Measurements from ENCODE around the gene MRPL43. TPM values are rescaled to one million over a fixed set of nuclear protein-coding genes. Genes with fewer than 3 reads are reported as not detected.

The MRPL43 gene
- total RNA-seq, 2 experiments from 2014 or later: 45.0 to 47.3 TPM

DNA sequence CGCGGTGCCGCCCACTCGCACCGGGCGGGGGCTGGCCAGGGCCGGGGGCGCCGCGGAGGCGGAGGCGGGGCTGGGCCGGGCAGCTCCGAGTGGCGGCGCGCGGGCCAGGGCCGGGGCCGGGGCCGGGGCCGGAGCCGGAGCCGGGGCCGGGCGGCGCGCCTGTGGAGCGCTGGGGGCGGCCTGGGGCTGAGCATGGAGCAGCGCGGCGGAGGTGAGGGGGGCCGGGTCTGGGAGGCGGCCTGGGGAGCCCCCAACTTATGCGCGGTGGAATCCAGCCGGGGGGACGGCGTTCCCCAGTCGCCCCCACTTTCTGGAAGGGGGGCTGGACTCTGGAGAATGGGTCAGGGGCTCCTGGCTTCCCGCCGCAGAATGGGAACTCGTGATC, 12.4 kb upstream of the MRPL43 start, which contains the start of gene LZTS2:
LZTS2 (plus strand) TSS at position 67 of the 385 bp plus-strand sequence. CDS start 2,731 bp downstream, outside the sequence.
- Mint-ChIP-seq H3K27ac (peak within 1 kb of the TSS; percentile 82), H3K36me3 (ENCODE audit: low read depth) (peaks cover 1% of the 10 kb centered on the region), H3K4me1 (ENCODE audit: low read depth) (peaks cover 16% of the 10 kb centered on the region), H3K4me3 (peak within 1 kb of the TSS; percentile 84), H3K9me3 (no peaks in the 10 kb centered on the region), H3K27me3 (ENCODE audit: low read depth) (no peaks in the 10 kb centered on the region)
- intact Hi-C loops (cut with micrococcal nuclease): loop anchor here (1.0 to 5.0 kb wide), 3 partner anchors 15 to 627 kb away; partner anchors contain the start of gene HIF1AN
- CTCF ChIA-PET: interaction anchor here (0.8 to 6.4 kb wide), 5 partner anchors 11 to 96 kb away, joined by 3 to 94 read pairs (median 5); partner anchors contain the start of genes MRPL43 and TWNK
- no peak for DNase-seq

GRCh38 chr10:100998991-100999741, 11.9 kb upstream of the MRPL43 start:
- H3K4me3 Mint-ChIP-seq: peak overlapping the region; percentile 84
- H3K9me3 Mint-ChIP-seq: no peaks in the 10 kb centered on the region
- H3K27me3 Mint-ChIP-seq (ENCODE audit: low read depth): no peaks in the 10 kb centered on the region
- intact Hi-C loops (cut with micrococcal nuclease): loop anchor here (1.0 to 5.0 kb wide), 4 partner anchors 15 to 627 kb away; partner anchors contain the start of genes HIF1AN, PDZD7 and SFXN3
- peak; percentile 73 for DNase-seq
- H3K4me1 Mint-ChIP-seq (ENCODE audit: low read depth): peaks cover 18% of the 10 kb centered on the region
- CTCF ChIA-PET: interaction anchor here (0.8 to 6.4 kb wide), 10 partner anchors 8 to 96 kb away, joined by 3 to 94 read pairs (median 8); partner anchors contain the start of genes MRPL43, PDZD7, SFXN3 and TWNK
- H3K27ac Mint-ChIP-seq: peak overlapping the region; percentile 82
- peaks cover 5% of the 10 kb centered on the region for H3K36me3 Mint-ChIP-seq (ENCODE audit: low read depth)

- no peaks in the 10 kb centered on the region for H3K27me3 Mint-ChIP-seq (ENCODE audit: low read depth)
- intact Hi-C loops (cut with micrococcal nuclease): loop anchor here (1.0 to 5.0 kb wide), 3 partner anchors 33 to 626 kb away; partner anchors contain the start of genes HIF1AN, PDZD7 and SFXN3
Measured at GRCh38 chr10:100998183-100998990, 11.1 kb upstream of the MRPL43 start.

GRCh38 chr10:100997360-100998182, 10.3 kb upstream of the MRPL43 start:
- Mint-ChIP-seq H3K27ac (peak overlapping the region; percentile 92), H3K9me3 (no peaks in the 10 kb centered on the region), H3K36me3 (ENCODE audit: low read depth) (peaks cover 8% of the 10 kb centered on the region), H3K27me3 (ENCODE audit: low read depth) (no peaks in the 10 kb centered on the region), H3K4me1 (ENCODE audit: low read depth) (peaks cover 18% of the 10 kb centered on the region), H3K4me3 (peak overlapping the region; percentile 84)
- DNase-seq: peak; percentile 74
- intact Hi-C loops (cut with micrococcal nuclease): loop anchor here (1.0 to 5.0 kb wide), 5 partner anchors 10 to 625 kb away; partner anchors contain the start of genes HIF1AN, KAZALD1, MRPL43 and PDZD7
- CTCF ChIA-PET: interaction anchor here (0.6 to 6.4 kb wide), 27 partner anchors 9 to 321 kb away, joined by 3 to 94 read pairs (median 4); partner anchors contain the start of genes MRPL43, PDZD7, SFXN3 and SLF2

More at GRCh38 chr10:100998183-100998990, 11.1 kb upstream of the MRPL43 start:
- CTCF ChIA-PET: interaction anchor here (0.8 to 6.4 kb wide), 22 partner anchors 9 to 101 kb away, joined by 3 to 94 read pairs (median 4); partner anchors contain the start of genes MRPL43, PDZD7, SFXN3 and SLF2
- H3K4me1 Mint-ChIP-seq (ENCODE audit: low read depth): peaks cover 18% of the 10 kb centered on the region
- H3K36me3 Mint-ChIP-seq (ENCODE audit: low read depth): peaks cover 8% of the 10 kb centered on the region
- H3K4me3 Mint-ChIP-seq: peak overlapping the region; percentile 84
- no peaks in the 10 kb centered on the region for H3K9me3 Mint-ChIP-seq
- peak; percentile 71 for DNase-seq
- H3K27ac Mint-ChIP-seq: peak overlapping the region; percentile 82

GRCh38 chr10:100996678-100997359, 9.5 kb upstream of the MRPL43 start:
- H3K4me3 Mint-ChIP-seq: peak overlapping the region; percentile 84
- CTCF ChIA-PET: interaction anchor here (0.6 to 6.4 kb wide), 14 partner anchors 8 to 320 kb away, joined by 3 to 94 read pairs (median 8); partner anchors contain the start of genes MRPL43, PDZD7, SFXN3 and SLF2
- peaks cover 10% of the 10 kb centered on the region for H3K36me3 Mint-ChIP-seq (ENCODE audit: low read depth)
- H3K27ac Mint-ChIP-seq: peak overlapping the region; percentile 92
- intact Hi-C loops (cut with micrococcal nuclease): loop anchor here (1.0 to 5.0 kb wide), 5 partner anchors 10 to 625 kb away; partner anchors contain the start of genes HIF1AN, KAZALD1, MRPL43 and SLF2
- DNase-seq: peak; percentile 48
- H3K27me3 Mint-ChIP-seq (ENCODE audit: low read depth): no peaks in the 10 kb centered on the region
- H3K4me1 Mint-ChIP-seq (ENCODE audit: low read depth): peaks cover 18% of the 10 kb centered on the region
- no peaks in the 10 kb centered on the region for H3K9me3 Mint-ChIP-seq

DNA sequence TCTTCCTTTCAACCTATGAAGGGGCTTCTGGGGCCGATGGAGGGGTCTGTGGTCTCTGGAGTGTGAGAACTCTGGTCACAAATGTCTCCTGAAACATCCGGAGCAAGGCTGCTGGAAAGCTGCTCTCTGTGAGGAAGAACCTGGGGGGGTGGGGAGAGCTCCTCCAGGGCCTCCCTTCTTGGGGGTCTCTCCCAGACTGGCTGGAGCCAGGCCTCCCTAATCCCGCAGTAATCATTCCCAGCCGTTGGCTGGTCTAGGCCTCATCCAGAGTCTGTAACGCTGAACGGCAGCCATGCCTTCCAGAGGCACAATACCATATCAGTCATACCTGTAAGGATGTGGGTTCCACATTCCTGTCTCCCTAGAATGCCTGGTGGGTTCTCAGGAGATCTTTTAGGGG, 7.9 kb upstream of the MRPL43 start:
- H3K4me3 Mint-ChIP-seq: no peak overlapping the region
- no peaks in the 10 kb centered on the region for H3K27me3 Mint-ChIP-seq (ENCODE audit: low read depth)
- CTCF ChIA-PET: interaction anchor here (6.4 kb wide), 1 partner anchor 22 kb away, joined by 94 read pairs; no protein-coding TSS in a partner anchor
- intact Hi-C loops (cut with micrococcal nuclease): loop anchor here (5.0 kb wide), 2 partner anchors 458 to 623 kb away; partner anchors contain the start of gene HIF1AN
- no peaks in the 10 kb centered on the region for H3K9me3 Mint-ChIP-seq
- peaks cover 26% of the 10 kb centered on the region for H3K4me1 Mint-ChIP-seq (ENCODE audit: low read depth)
- H3K36me3 Mint-ChIP-seq (ENCODE audit: low read depth): peaks cover 23% of the 10 kb centered on the region
- no peak overlapping the region for H3K27ac Mint-ChIP-seq
- no peak for DNase-seq

GRCh38 chr10:100993986-100994708, 6.8 kb upstream of the MRPL43 start:
- Mint-ChIP-seq H3K36me3 (ENCODE audit: low read depth) (peaks cover 28% of the 10 kb centered on the region), H3K9me3 (no peaks in the 10 kb centered on the region), H3K4me1 (ENCODE audit: low read depth) (peaks cover 32% of the 10 kb centered on the region), H3K27me3 (ENCODE audit: low read depth) (no peaks in the 10 kb centered on the region), H3K27ac (peak overlapping the region; percentile 43), H3K4me3 (no peak overlapping the region)
- CTCF ChIA-PET: interaction anchor here (1.1 to 1.4 kb wide), 2 partner anchors 9 to 17 kb away, joined by 3 to 5 read pairs; no protein-coding TSS in a partner anchor
- intact Hi-C loops (cut with micrococcal nuclease): no loop called here
- DNase-seq: no peak

DNA sequence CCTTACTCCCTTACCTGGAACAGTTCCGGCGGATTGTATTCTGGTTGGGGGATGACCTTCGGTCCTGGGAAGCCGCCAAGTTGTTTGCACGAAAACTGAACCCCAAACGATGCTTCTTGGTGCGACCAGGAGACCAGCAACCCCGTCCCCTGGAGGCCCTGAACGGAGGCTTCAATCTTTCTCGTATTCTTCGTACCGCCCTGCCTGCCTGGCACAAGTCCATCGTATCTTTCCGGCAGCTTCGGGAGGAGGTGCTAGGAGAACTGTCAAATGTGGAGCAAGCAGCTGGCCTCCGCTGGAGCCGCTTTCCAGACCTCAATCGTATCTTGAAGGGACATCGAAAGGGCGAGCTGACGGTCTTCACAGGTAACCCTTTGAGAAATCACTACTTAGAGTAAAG, 1.8 kb upstream of the MRPL43 start:
- H3K4me1 Mint-ChIP-seq (ENCODE audit: low read depth): peaks cover 51% of the 10 kb centered on the region
- peaks cover 31% of the 10 kb centered on the region for H3K36me3 Mint-ChIP-seq (ENCODE audit: low read depth)
- H3K9me3 Mint-ChIP-seq: no peaks in the 10 kb centered on the region
- no peaks in the 10 kb centered on the region for H3K27me3 Mint-ChIP-seq (ENCODE audit: low read depth)
- CTCF ChIA-PET: interaction anchor here (2.1 to 5.7 kb wide), 2 partner anchors 9 to 25 kb away, joined by 6 to 33 read pairs; partner anchors contain the start of gene LZTS2
- no peak overlapping the region for H3K27ac Mint-ChIP-seq
- no peak for DNase-seq
- H3K4me3 Mint-ChIP-seq: peak overlapping the region; percentile 41
- intact Hi-C loops (cut with micrococcal nuclease): no loop called here

GRCh38 chr10:100988166-100988565, 869 bp upstream of the MRPL43 start:
- H3K27me3 Mint-ChIP-seq (ENCODE audit: low read depth): no peaks in the 10 kb centered on the region
- no peak for DNase-seq
- H3K36me3 Mint-ChIP-seq (ENCODE audit: low read depth): peaks cover 28% of the 10 kb centered on the region
- no peaks in the 10 kb centered on the region for H3K9me3 Mint-ChIP-seq
- intact Hi-C loops (cut with micrococcal nuclease): no loop called here
- CTCF ChIA-PET: interaction anchor here (2.1 to 5.7 kb wide), 2 partner anchors 10 to 26 kb away, joined by 6 to 33 read pairs; partner anchors contain the start of gene LZTS2
- H3K4me3 Mint-ChIP-seq: peak overlapping the region; percentile 91
- H3K27ac Mint-ChIP-seq: no peak overlapping the region
- peaks cover 51% of the 10 kb centered on the region for H3K4me1 Mint-ChIP-seq (ENCODE audit: low read depth)

- H3K36me3 Mint-ChIP-seq (ENCODE audit: low read depth): peaks cover 28% of the 10 kb centered on the region
- H3K27ac Mint-ChIP-seq: peak overlapping the region; percentile 72
- intact Hi-C loops (cut with micrococcal nuclease): loop anchor here (1.0 to 2.0 kb wide), 3 partner anchors 10 to 75 kb away; partner anchors contain the start of genes PDZD7, SFXN3 and SLF2
- peak overlapping the region; percentile 91 for H3K4me3 Mint-ChIP-seq
- H3K9me3 Mint-ChIP-seq: no peaks in the 10 kb centered on the region
- peaks cover 51% of the 10 kb centered on the region for H3K4me1 Mint-ChIP-seq (ENCODE audit: low read depth)
- no peaks in the 10 kb centered on the region for H3K27me3 Mint-ChIP-seq (ENCODE audit: low read depth)
- CTCF ChIA-PET: interaction anchor here (5.7 kb wide), 1 partner anchor 10 kb away, joined by 33 read pairs; the partner anchor contains the start of gene LZTS2
- DNase-seq: no peak
Measured at GRCh38 chr10:100987685-100988049, 370 bp upstream of the MRPL43 start.
